ENCODE results near the gene CNTNAP4. TPM values are rescaled to one million over a fixed set of nuclear protein-coding genes. Genes with fewer than 3 reads are reported as not detected.

CNTNAP4 gene
- polyA plus RNA-seq, 3 donors = not detected

- H3K79me2 ChIP-seq (ENCODE audit: insufficient read depth, low read length) = no peaks in the 10 kb centered on the region
- Mint-ChIP-seq H3K4me1 (no peaks in the 10 kb centered on the region), H3K27me3 (ENCODE audit: low read depth in 3 of 3) (peaks cover 0 to 2% (median 0%) of the 10 kb centered on the region in 3 donors), H3K36me3 (no peaks in the 10 kb centered on the region), H3K4me3 (no peak overlapping the region), H3K9me3 (peaks cover 0 to 5% (median 2%) of the 10 kb centered on the region in 7 donors), H3K27ac (no peak overlapping the region)
- intact Hi-C loops (cut with micrococcal nuclease) = no loop called here
- H3K27me3 ChIP-seq (ENCODE audit: control insufficient read depth in 2 of 2, insufficient read depth in 2 of 2, low read length in 2 of 2) = no peaks in the 10 kb centered on the region
- no peak overlapping the region for H2AFZ ChIP-seq (ENCODE audit: insufficient read depth, low read depth, low read length, poor library complexity, severe bottlenecking)
- WGBS (ENCODE audit: insufficient coverage) = 94% methylated on average over 2 of the region's 5 CpGs
- H4K20me1 ChIP-seq (ENCODE audit: insufficient read depth, low read length) = no peaks in the 10 kb centered on the region
- no peaks in the 10 kb centered on the region for H3K9me3 ChIP-seq (replicated peaks in 1 of 2; ENCODE audit: control insufficient read depth in 1 of 2, insufficient read depth in 1 of 2, low read length in 2 of 2)
- DNase-seq = no peak
- TF ChIP-seq, protein P1, sequence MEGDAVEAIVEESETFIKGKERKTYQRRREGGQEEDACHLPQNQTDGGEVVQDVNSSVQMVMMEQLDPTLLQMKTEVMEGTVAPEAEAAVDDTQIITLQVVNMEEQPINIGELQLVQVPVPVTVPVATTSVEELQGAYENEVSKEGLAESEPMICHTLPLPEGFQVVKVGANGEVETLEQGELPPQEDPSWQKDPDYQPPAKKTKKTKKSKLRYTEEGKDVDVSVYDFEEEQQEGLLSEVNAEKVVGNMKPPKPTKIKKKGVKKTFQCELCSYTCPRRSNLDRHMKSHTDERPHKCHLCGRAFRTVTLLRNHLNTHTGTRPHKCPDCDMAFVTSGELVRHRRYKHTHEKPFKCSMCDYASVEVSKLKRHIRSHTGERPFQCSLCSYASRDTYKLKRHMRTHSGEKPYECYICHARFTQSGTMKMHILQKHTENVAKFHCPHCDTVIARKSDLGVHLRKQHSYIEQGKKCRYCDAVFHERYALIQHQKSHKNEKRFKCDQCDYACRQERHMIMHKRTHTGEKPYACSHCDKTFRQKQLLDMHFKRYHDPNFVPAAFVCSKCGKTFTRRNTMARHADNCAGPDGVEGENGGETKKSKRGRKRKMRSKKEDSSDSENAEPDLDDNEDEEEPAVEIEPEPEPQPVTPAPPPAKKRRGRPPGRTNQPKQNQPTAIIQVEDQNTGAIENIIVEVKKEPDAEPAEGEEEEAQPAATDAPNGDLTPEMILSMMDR (IDR thresholded peaks at IDR 0.05) = no peak
- no peak overlapping the region for H3K27ac ChIP-seq (ENCODE audit: low read depth in 1 of 2, low read length in 2 of 2)
- no peak overlapping the region for H3K9ac ChIP-seq (ENCODE audit: insufficient read depth, low read length, poor library complexity, severe bottlenecking)
- H3K4me3 ChIP-seq (replicated peaks in 1 of 3; ENCODE audit: low read depth in 2 of 3, low read length in 3 of 3) = no peak overlapping the region
- H3K36me3 ChIP-seq (replicated peaks in 1 of 2; ENCODE audit: control insufficient read depth in 1 of 2, insufficient read depth in 2 of 2, low read length in 2 of 2) = no peaks in the 10 kb centered on the region
- H3K4me1 ChIP-seq (ENCODE audit: control insufficient read depth in 1 of 2, insufficient read depth in 2 of 2, low read length in 2 of 2) = no peaks in the 10 kb centered on the region
- H3K4me2 ChIP-seq (replicated peaks; ENCODE audit: extremely low read depth, low read length, poor library complexity, severe bottlenecking) = no peak overlapping the region
Observed at GRCh38 chr16:76292218-76292617, 15.0 kb downstream of the CNTNAP4 start.

- WGBS (ENCODE audit: insufficient coverage) = no CpG with 5 or more reads among the region's 3 CpGs
- Mint-ChIP-seq H3K9me3 (peaks cover 0 to 6% (median 3%) of the 10 kb centered on the region in 7 donors), H3K4me1 (no peaks in the 10 kb centered on the region), H3K36me3 (no peaks in the 10 kb centered on the region), H3K27ac (no peak overlapping the region), H3K27me3 (ENCODE audit: low read depth in 3 of 3) (peaks cover 0 to 3% (median 2%) of the 10 kb centered on the region in 3 donors), H3K4me3 (no peak overlapping the region)
- no peaks in the 10 kb centered on the region for H3K36me3 ChIP-seq (replicated peaks in 1 of 2; ENCODE audit: control insufficient read depth in 1 of 2, insufficient read depth in 2 of 2, low read length in 2 of 2)
- H3K79me2 ChIP-seq (ENCODE audit: insufficient read depth, low read length) = no peaks in the 10 kb centered on the region
- no peak overlapping the region for H3K9ac ChIP-seq (ENCODE audit: insufficient read depth, low read length, poor library complexity, severe bottlenecking)
- no peak overlapping the region for H2AFZ ChIP-seq (ENCODE audit: insufficient read depth, low read depth, low read length, poor library complexity, severe bottlenecking)
- H3K4me1 ChIP-seq (ENCODE audit: control insufficient read depth in 1 of 2, insufficient read depth in 2 of 2, low read length in 2 of 2) = no peaks in the 10 kb centered on the region
- TF ChIP-seq, protein P1 (IDR thresholded peaks at IDR 0.05) = no peak
- no peaks in the 10 kb centered on the region for H3K9me3 ChIP-seq (replicated peaks in 1 of 2; ENCODE audit: control insufficient read depth in 1 of 2, insufficient read depth in 1 of 2, low read length in 2 of 2)
- H3K27ac ChIP-seq (ENCODE audit: low read depth in 1 of 2, low read length in 2 of 2) = no peak overlapping the region
- intact Hi-C loops (cut with micrococcal nuclease) = no loop called here
- no peak overlapping the region for H3K4me3 ChIP-seq (replicated peaks in 1 of 3; ENCODE audit: low read depth in 2 of 3, low read length in 3 of 3)
- DNase-seq = no peak
- H3K27me3 ChIP-seq (ENCODE audit: control insufficient read depth in 2 of 2, insufficient read depth in 2 of 2, low read length in 2 of 2) = no peaks in the 10 kb centered on the region
- H3K4me2 ChIP-seq (replicated peaks; ENCODE audit: extremely low read depth, low read length, poor library complexity, severe bottlenecking) = no peak overlapping the region
- no peaks in the 10 kb centered on the region for H4K20me1 ChIP-seq (ENCODE audit: insufficient read depth, low read length)
Observed at GRCh38 chr16:76293980-76294379, 16.8 kb downstream of the CNTNAP4 start.

Measured in CD14-positive monocyte (primary cell).